GM08714 (cell line): Measurements from ENCODE around the gene HERC5.
"Not testable (repeated sequence)": the region's sequence is repeated elsewhere in the genome, so short reads cannot be mapped to it uniquely, and the experiment has no call there.

Experiments used
- H3K4me3 ChIP-seq: fragments of 200-500 bp; sonication (Bioruptor generic); 2 replicates; pipeline ENCODE4 v1.5.1; 2014; ENCODE audit warnings: mild to moderate bottlenecking, low read length, inconsistent platforms
- ZNF274 ChIP-seq: IDR thresholded peaks from 2 replicates; pipeline ENCODE4 v1.6.1; 2012; ENCODE audit warnings: mild to moderate bottlenecking, low read depth, low read length

The HERC5 gene

DNA sequence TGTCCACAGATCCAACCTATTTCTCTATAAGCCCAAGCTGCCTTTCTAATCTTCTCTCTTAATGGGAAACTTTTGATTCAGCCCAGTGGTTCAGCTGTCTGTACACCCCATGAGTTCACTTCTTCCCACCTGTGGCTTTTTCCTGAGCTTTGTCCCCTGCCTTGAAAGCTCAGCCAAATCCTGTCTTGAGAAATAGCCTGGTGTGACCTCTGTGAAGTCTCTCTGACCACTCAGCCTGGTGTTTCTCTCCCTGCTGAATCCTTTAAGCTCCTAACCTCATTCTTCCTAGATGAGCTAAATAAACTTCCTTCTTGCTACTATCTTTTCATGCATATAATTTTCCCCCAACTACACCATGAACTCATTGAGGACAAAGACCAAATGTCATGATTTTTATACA lies 15.2 kb upstream of the HERC5 start:
- H3K4me3 ChIP-seq = no peak overlapping the region
- no peak for TF ChIP-seq ZNF274

DNA sequence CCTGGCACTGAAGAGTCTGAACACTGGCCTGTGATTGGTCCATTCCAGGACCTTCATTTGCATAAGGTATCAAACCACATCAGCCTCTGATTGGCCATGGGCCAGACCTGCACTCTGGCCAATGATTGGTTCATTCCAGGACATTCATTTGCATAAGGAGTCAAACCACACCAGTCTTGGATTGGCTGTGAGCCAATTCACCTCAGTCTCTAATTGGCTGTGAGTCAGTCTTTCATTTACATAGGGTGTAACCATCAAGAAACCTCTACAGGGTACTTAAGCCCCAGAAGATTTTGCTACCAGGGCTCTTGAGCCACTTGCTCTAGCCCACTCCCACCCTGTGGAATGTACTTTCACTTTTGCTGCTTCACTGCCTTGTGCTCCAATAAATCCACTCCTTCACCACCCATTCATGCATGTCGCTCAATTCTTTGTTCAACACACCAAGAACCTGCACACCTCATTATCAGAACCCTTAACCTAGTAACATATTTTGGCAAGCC lies 14.2 kb upstream of the HERC5 start:
- H3K4me3 ChIP-seq = no peak overlapping the region
- TF ChIP-seq ZNF274 = no peak

DNA sequence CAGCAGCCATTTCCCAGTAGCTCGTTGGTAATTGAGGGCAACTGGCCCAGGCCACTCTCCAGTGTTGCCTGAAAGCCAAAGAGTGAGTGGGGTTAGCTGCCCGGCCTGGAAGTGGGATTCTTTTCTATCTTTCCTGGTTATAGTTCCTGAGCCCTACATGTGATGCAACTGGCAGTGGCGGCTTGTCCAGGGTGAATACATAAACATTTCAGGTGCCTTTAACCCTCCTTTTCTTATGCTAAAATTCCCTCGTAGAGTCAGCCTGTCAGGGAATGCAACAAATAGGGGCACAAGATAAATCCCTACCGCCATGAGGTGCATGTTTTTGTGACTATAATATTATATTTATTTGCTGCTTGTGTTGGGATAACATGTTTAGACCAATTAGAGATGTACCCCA lies 13.4 kb upstream of the HERC5 start:
- TF ChIP-seq ZNF274 = no peak

DNA sequence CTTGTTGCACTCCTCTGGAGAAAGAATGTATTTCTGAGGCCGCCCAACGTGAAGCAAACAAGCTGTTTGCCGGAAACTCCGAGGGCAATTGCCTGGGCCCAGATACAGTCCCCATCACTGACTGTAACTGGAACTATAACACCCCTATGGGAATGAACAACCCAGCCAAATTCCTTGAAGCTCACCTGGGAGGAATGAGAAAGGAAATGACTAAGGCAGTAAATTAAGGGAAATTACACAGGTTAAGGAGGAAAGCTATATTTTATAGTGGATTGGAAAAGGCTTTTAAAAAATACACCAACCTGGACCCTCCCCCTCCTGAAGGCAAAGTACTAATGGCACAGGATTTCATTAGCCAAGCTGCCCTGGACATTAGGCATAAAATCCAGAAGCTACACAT lies 11.7 kb upstream of the HERC5 start:
- no peak for TF ChIP-seq ZNF274
- no peak overlapping the region for H3K4me3 ChIP-seq

More for the DNA sequence above, 13.4 kb upstream of the HERC5 start:
- H3K4me3 ChIP-seq = no peak overlapping the region

DNA sequence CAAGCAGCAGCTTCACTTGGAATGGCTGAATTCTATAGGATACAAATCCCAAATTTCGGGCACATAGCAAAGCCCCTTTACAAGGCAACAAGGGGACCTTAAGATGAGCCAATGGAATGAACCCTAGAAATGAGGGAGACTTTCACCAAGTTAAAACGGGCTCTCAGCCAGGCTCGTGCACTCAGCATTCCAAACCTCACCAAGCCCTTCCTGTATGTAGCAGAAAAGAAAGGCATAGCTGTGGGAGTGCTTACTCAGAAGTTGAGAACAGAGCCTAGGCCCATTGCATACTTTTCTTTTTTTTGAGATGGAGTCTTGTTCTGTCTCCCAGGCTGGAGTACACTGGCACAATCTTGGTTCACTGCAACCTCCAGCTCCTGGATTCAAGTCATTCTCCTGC lies 10.8 kb upstream of the HERC5 start:
- TF ChIP-seq ZNF274 = no peak
- no peak overlapping the region for H3K4me3 ChIP-seq

DNA sequence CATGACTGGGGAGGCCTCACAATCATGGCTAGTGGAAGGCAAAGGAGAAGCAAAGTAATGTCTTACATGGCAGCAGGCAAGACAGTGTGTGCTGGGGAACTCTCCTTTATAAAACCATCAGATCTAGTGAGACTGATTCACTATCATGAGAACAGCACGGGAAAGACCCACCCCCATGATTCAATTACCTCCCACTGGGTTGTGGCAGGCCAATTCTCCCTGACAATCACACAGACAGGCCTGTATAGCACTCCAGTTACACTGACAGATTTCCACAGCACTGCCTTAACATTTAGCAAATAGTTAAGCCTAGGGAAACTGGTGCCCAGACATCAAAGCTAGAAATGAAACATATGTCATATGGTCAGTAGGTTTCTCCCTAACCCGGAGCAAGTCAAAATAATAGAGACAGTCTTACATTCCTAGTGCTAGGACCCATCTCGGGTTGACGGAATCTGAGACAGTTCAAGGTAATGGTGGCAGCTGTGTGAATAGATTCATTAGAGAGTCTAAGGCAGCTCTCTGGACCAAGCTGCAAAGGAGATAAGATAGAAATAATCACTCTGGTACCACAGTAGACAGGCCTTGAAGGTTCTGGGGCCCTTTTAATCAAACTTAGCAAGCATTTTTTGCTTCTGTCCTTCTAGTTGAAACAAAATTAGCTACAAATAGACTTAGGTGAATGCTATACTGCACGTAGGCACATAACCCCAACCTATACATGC lies 9.4 kb upstream of the HERC5 start:
- no peak for TF ChIP-seq ZNF274
- H3K4me3 ChIP-seq = no peak overlapping the region

DNA sequence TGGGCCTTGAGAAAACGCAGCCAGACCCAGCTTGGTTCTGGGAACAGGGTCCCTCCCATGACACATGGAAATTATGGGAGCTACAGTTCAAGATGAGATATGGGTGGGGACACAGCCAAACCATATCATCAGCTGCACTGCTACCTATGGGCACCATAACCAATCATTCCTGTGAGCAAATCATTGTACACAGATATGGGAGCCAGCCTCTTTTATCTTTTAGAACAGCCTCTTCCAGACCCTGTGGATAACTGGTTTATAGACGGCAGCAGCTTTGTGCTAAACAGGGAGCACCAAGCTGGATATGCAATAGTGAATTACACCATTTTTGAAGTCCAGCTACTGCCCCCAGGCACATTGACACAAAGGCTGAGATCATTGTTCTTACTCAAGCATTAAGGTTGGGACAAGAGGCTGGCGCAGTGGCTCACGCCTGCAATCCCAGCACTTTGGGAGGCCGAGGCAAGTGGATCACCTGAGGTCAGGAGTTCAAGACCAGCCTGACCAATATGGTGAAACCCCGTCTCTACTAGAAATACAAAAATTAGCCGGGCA lies 8.6 kb upstream of the HERC5 start:
- not testable (repeated sequence) for H3K4me3 ChIP-seq

DNA sequence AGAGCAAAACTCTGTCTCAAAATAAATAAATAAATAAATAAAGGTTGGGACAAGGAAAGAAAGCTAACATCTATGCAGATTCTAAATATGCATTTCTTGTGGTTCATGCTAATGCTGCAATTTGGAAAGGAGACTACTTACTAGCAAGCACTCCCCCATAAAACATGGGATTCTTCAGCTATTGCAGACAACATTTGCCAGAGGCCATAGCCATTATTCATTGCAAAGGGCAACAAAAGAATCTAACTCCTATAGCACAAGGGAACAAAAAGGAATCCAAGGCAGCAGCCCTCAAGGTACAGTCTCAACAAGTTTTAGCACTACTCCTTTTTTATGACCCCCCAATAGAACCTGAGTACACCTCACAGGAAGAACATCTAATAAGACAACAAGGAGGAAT lies 8.0 kb upstream of the HERC5 start:
- no peak overlapping the region for H3K4me3 ChIP-seq
- TF ChIP-seq ZNF274 = no peak

DNA sequence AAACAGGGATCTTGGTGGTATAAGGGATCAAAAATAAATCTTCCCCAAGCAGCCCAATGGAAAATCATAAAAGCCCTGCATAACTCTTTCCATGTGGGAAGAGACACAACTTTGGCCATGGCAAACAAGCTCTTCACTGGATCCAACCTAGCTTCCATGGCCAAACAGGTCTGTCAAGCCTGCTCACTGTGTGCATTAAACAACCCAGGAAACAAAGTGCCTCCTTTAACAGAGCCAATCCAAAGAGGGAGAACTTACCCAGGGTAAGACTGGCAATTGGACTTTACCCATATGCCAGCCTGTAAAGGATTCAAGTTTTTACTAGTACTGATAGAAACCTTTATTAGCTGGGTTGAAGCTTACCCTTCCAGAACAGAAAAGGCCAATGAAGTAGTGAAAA lies 7.6 kb upstream of the HERC5 start:
- no peak overlapping the region for H3K4me3 ChIP-seq
- TF ChIP-seq ZNF274 = no peak

DNA sequence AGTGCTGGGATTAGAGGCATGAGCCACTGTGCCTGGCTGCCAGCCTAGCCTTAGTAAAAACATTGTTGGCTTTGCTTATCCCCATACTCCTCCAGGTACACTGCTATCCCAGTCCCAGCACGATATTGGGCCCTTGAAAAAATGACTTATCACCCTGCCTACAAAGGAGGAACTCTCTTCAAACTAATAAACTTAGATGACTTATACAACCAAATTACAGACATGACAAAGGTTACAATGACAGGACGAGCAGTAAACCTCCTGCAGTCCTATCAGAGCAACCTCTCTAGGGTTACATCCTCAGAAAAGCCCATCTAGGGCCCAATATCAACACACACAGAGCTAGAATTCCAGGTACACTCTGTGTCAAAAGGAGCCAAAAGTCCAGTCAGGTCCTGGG lies 5.7 kb upstream of the HERC5 start:
- TF ChIP-seq ZNF274 = no peak
- H3K4me3 ChIP-seq = no peak overlapping the region

DNA sequence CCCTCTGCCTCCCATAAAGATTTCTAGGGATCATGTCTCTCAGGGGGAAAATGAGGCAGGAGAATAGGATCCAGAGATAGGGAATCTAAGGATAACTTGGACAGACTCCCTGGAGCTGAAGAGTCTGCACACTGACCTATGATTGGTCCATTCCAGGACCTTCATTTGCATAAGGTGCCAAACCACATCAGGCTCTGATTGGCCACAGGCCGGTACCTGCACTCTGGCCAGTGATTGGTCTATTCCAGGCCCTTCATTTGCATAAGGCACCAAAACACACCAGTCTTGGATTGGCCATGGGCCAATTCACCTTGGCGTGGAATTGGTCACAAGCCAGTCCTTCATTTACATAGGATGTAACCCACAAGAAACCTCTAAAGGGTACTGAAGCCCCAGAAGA lies 4.0 kb upstream of the HERC5 start:
- H3K4me3 ChIP-seq = no peak overlapping the region
- TF ChIP-seq ZNF274 = no peak

DNA sequence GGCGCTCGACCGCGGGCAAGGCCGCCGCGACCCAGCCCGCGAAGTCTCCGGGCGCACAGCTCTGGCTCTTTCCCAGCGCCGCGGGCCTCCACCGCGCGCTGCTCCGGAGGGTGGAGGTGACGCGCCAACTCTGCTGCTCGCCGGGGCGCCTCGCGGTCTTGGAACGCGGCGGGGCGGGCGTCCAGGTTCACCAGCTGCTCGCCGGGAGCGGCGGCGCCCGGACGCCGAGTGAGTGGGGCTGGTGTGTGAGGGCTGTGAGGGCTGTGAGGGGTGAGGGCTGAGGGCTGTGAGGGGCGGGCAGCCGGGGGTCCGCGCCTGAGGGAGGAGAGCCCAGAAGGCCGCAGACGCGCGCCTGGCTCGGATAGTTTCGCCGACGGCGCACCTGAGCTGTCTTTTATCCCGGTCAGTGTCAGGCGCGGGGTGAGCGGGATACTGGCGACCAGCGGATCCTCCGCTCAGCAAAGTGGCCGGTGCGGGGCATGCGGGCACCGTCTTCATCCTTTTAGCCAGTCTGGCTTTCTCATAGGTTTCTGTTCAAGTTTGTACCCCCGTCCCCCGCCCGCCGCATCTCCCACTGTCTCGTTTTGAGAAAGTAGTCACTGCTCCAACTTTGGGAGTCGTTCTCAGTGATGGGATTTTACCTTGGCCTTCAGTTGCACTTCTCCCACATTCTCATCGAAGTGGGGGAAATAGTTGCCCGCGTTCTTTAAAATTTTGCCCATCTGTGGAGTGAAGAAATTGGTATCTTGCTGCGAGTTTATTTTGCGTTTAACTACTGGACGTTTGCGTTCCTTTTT lies 586 bp downstream of the HERC5 start:
- H3K4me3 ChIP-seq = peak overlapping the region; percentile 69
- TF ChIP-seq ZNF274 = no peak

DNA sequence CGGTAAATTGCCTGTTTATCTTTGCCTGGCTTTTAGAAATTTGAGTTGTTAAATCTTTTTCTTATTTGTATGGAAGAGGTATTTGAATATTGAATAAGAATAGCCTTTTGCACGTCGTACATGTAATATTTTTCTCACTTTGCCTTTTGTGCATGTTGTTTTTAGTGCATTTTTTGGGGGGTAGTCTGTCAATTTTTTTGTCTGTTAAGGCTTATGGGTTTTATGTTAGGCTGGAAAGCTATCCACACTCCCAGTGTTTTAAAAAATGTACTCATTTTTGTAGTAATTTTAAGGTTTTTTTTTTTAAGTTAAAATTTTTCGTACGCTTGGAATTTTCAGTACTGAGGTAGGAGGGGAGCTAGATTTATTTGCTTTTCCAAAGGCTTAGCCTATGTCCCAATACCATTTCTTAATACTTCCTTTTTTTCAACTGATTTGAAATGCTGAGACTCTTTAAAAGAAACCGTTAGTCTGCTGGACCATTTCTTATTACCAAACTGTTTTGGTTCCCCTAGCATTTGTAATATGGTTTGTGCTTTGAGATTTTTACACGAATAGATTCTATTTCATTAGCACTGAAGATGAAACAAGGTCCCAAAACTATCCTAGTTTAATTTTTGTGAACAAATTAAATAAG lies 1.3 kb downstream of the HERC5 start:
- TF ChIP-seq ZNF274 = no peak
- H3K4me3 ChIP-seq = peak overlapping the region; percentile 69

DNA sequence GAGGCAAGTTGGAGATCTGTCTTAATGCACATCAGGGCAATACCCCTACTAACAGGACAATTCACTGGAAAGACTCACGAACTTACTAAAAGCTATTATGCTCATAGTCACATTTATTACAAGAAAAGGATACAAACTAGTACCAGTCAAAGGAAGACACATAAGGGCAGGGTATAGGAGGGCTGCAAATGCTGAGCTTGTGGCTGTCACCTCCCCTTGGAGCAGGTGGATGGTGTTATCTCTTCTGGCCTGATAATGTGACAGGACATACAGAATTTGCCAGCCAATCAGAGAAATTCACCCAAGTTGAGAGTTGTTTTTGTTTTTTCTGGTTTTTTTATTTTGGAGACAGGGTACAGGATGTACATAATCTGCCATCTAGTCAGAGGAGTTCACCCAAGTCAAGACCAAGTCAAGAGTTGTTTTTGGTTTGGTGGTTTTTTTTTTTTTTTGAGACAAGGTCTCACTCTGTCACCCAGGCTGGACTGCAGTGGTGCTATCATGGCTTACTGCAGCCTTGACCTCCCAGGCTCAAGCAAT lies 8.8 kb downstream of the HERC5 start:
- no peak overlapping the region for H3K4me3 ChIP-seq
- TF ChIP-seq ZNF274 = no peak

DNA sequence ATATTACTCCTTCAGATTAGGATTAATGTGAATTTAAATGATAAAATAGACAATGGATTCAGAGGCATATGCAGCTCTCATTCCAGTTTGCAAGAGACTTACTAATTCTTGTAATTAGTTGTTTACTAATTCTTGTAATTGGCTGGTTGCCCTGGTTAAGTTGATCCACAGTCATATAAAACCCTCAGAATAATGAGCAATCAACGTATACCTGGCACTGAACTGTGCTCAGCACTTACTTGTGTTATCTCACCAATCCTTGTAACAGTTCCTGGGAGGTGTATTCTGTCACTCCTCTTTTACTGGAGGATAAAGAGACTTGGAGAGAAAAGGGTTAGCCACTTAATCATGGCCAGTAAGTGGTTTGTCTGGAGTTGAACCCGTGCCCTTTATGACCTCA lies 10.5 kb downstream of the HERC5 start:
- no peak for TF ChIP-seq ZNF274
- no peak overlapping the region for H3K4me3 ChIP-seq
